IPS DF 6.9 (cell line): Measurements from ENCODE around the gene ARHGAP26.

Experiments
- DNase-seq: peaks from one replicate; pipeline ENCODE4 v3.0.0-alpha.2; 2013; ENCODE audit warnings: low read depth, low spot score
- H3K27ac ChIP-seq: one replicate; pipeline ENCODE4 v1.5.1; 2013; ENCODE audit warnings: low read length, control low read depth
- H3K27me3 ChIP-seq: 2 replicates; pipeline ENCODE4 v1.6.1; 2013; ENCODE audit warnings: mild to moderate bottlenecking, low read length; ENCODE audit not compliant: control insufficient read depth, insufficient read depth
- H3K36me3 ChIP-seq: 2 replicates; pipeline ENCODE4 v1.6.1; 2013; ENCODE audit warnings: low read length; ENCODE audit not compliant: control insufficient read depth, insufficient read depth
- H3K4me1 ChIP-seq: 2 replicates; pipeline ENCODE4 v1.6.1; 2013; ENCODE audit warnings: low read length; ENCODE audit not compliant: control insufficient read depth, insufficient read depth
- H3K4me3 ChIP-seq: 2 replicates; pipeline ENCODE4 v1.5.1; 2013; ENCODE audit warnings: mild to moderate bottlenecking, low read length
- H3K9me3 ChIP-seq: 2 replicates; pipeline ENCODE4 v1.6.1; 2013; ENCODE audit warnings: low read length, inconsistent platforms; ENCODE audit not compliant: control insufficient read depth, insufficient read depth
- WGBS: extraction: QIAGEN DNeasy Blood & Tissue Kit; methylation state at CpG from one replicate; pipeline ENCODE4 v1.1.7; 2013; ENCODE audit warnings: mixed read lengths, missing lambda C conversion rate; ENCODE audit not compliant: insufficient read length, insufficient coverage; 5-methylcytosine and 5-hydroxymethylcytosine counted together

The ARHGAP26 gene

DNA sequence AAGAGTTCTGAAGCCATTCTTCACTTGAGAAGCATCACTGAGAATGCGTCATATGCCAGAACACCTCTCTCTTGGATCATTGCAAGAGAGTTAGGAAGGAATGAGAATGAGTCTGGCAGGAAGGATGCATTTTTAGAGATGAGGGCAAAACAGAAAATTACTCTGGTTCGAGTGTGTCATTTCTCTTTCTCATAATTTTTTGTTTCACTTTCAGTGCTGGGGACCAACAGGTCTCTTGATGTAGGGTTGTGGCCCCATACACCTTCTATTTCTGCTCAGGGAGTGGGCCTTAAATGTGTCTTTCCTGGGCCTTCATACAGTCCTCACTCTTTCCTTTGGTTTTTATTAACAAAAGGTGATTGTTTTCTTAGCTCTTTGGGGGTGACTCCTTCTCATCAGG lies 330.9 kb downstream of the ARHGAP26 start:
- Histone ChIP-seq H3K9me3 (no peaks in the 10 kb centered on the region), H3K4me3 (no peak overlapping the region), H3K4me1 (no peaks in the 10 kb centered on the region), H3K27ac (no peak overlapping the region), H3K27me3 (no peaks in the 10 kb centered on the region), H3K36me3 (no peaks in the 10 kb centered on the region)
- no peak for DNase-seq
- WGBS, result no CpG with 5 or more reads among the region's 2 CpGs

DNA sequence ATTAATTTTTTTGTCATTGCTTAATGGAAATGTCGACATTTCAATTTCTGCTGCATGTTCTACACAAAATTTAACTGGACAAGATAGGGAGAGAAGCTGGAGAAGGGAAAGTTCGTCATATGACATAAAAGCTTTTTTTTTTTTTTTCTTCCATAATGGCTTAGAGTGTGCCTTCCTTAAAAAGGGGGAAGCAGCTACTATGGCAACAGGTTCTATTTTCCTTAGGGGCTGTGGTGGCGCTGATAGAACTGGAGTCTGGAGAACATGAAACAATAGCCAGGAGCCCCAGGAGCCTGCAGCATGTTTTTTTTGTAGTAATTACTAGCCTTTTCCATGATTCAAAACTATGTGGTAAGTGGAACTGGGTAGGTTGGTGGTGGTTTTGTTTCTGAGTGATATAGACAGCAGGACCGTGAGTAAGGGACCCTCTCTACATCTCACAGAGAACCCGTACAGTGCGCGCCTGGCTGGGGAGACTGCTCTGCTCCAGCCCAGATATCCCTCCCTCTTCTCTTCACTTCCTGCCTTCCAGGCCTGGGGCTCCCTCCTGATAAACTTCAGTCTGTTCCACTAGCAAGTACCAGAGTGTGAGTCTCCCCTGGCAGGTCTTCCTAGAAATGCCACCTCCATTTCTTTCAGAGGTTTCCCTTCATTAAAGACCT lies 331.7 kb downstream of the ARHGAP26 start:
- H3K4me3 ChIP-seq, result no peak overlapping the region
- no peaks in the 10 kb centered on the region for H3K4me1 ChIP-seq
- no peak for DNase-seq
- no peak overlapping the region for H3K27ac ChIP-seq
- no peaks in the 10 kb centered on the region for H3K27me3 ChIP-seq
- no peaks in the 10 kb centered on the region for H3K36me3 ChIP-seq
- H3K9me3 ChIP-seq, result no peaks in the 10 kb centered on the region
- no CpG with 5 or more reads among the region's 7 CpGs for WGBS

DNA sequence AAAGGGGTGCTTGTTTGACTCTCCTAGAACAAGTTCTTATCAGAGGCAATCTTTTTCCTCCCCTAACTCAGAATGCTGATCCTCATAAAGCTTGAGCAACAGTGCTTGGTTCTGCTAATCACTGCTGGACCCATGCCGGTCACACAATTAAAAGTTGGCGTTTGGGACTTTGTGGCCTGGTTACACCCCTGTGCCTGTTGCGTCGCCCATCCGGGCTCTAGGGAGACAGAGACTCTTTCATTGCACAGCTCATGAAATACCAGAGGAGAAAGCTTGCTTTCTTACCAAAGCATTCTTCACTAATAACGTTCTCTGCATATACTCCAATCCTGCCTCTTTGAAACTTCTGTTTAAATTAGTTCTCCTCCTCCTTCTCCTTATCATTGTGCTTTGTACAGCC lies 332.2 kb downstream of the ARHGAP26 start:
- Histone ChIP-seq H3K4me1 (no peaks in the 10 kb centered on the region), H3K27ac (no peak overlapping the region), H3K36me3 (no peaks in the 10 kb centered on the region), H3K9me3 (no peaks in the 10 kb centered on the region), H3K4me3 (no peak overlapping the region), H3K27me3 (no peaks in the 10 kb centered on the region)
- no CpG with 5 or more reads among the region's 6 CpGs for WGBS
- DNase-seq, result no peak

DNA sequence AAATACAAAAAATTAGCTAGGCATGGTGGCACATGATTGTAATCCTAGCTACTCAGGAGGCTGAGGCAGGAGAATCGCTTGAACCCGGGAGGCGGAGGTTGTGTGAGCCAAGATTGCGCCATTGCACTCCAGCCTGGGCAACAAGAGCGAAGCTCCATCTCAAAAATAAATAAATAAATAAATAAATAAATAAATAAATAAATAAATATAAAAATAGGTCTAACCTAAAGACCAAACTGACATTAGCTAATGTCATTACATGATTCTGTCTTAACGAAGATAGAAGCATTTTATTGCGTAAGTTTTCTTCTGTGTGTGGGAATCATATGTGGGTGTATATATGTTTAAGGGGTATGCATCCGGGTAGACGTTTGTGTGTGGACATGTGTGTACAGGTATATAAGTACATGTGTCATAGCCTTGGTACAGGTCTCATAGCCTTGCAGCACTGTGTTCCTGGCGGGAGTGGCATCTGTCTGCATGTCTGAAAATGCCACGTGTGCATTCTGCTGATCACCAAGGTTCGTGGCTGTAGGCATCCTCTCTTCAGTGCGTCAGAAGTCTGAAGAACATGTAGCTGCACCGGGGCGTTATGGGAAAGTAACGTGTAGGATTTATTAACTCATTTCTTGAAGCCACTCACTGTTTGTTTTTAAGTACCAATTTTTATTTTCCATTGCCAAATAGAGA lies 335.2 kb downstream of the ARHGAP26 start:
- Histone ChIP-seq H3K4me1 (no peaks in the 10 kb centered on the region), H3K36me3 (no peaks in the 10 kb centered on the region), H3K9me3 (no peaks in the 10 kb centered on the region), H3K27me3 (no peaks in the 10 kb centered on the region), H3K27ac (no peak overlapping the region), H3K4me3 (no peak overlapping the region)
- WGBS, result no CpG with 5 or more reads among the region's 16 CpGs
- DNase-seq, result no peak

DNA sequence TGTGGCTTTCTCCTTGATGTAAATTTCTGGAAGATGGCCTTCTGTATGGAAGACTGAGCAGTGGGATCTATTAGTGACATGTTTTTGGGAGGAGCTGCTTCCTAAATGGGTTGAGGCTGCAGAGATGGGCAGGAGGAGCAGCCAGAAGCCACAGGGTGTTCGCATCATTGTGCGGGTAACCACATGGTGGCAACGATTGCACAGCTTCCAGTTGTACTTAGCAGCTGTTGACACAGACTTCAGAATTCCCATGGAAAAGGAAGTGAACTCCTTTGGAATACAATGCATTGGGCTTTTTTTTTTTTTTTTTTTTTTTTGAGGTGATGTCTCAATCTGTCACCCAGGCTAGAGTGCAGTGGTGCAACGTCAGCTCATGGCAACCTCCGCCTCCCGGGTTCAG lies 336.0 kb downstream of the ARHGAP26 start:
- WGBS, result no CpG with 5 or more reads among the region's 6 CpGs
- no peak for DNase-seq
- Histone ChIP-seq H3K4me3 (no peak overlapping the region), H3K9me3 (no peaks in the 10 kb centered on the region), H3K27me3 (no peaks in the 10 kb centered on the region), H3K4me1 (no peaks in the 10 kb centered on the region), H3K36me3 (no peaks in the 10 kb centered on the region), H3K27ac (no peak overlapping the region)

DNA sequence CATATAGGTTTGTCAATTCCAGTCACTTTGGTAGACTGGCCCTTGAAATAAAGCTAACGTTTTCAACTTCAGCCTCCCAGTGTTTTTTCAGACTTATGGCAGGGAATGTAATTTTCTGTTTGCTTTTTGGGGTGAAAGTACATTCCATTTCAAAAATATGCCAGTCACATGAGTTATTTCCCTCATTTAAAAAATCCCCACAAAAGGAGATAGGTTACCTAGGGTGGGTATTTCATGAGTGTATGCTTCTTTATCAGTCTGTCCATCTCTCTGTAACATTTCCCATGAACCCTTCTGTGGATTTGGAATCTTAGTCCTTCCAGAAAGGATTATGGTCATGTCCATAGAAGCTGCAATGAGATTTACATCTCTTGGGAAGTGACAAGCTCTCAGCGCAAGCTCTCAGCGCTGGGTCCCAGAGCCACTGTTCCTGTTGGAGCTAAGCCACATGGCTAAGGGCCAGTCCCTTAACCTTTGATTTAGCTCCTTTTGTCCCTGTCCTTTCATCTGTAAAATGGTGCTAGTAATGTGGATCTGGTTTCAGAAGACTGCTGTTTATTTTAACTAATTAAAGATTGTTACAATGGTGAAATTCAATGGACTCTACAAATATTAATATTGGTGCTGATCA lies 338.4 kb downstream of the ARHGAP26 start:
- peaks cover 2% of the 10 kb centered on the region; the same call in 1 of the 2 replicates for H3K4me1 ChIP-seq
- no peak for DNase-seq
- WGBS, result no CpG with 5 or more reads among the region's 3 CpGs
- H3K4me3 ChIP-seq, result no peak overlapping the region
- H3K36me3 ChIP-seq, result no peaks in the 10 kb centered on the region
- no peak overlapping the region for H3K27ac ChIP-seq
- no peaks in the 10 kb centered on the region for H3K9me3 ChIP-seq
- no peaks in the 10 kb centered on the region for H3K27me3 ChIP-seq

DNA sequence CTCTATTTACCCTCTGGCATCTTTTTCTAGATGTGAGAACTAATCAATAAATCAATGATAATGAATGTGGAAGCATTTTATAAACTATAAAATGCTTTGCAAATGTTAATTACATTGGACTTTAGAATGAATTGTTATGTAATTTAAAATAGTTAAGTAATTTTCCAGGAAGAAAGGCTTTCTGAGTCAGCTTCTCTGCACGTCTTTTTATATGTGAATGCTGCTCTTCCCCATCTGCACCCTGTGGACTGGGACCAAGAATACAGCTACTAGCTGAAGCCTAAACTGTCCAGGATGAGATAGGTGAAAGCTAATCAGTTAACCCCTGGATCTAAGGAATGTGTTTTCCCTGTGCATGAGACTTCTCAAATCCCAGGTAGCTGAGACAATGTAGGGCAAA lies 340.4 kb downstream of the ARHGAP26 start:
- no peak for DNase-seq
- no peak overlapping the region for H3K4me3 ChIP-seq
- no peak overlapping the region for H3K27ac ChIP-seq
- peaks cover 2% of the 10 kb centered on the region; the same call in 1 of the 2 replicates for H3K4me1 ChIP-seq
- WGBS, result no CpG with 5 or more reads among the region's 1 CpG
- no peaks in the 10 kb centered on the region for H3K36me3 ChIP-seq
- H3K27me3 ChIP-seq, result no peaks in the 10 kb centered on the region
- no peaks in the 10 kb centered on the region for H3K9me3 ChIP-seq

DNA sequence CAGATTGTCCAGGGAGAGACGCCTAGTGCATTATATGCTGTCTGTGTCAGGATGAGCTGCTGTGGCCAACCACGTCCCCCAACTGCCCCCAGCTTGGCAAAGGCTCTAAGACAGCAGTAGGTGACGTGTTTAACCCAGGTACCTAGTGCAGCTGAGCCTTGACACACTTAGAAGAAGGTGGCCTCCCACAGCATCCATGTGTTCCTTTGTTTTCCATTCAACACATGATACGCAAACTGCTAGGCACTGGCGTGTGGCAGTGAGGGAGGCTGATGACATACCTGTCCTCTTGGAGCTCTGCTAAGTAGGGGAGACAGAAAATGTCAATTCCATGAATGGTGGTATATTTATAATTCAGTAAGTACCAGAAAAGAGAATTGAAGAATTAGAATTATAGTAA lies 341.6 kb downstream of the ARHGAP26 start:
- no peaks in the 10 kb centered on the region for H3K9me3 ChIP-seq
- WGBS, result no CpG with 5 or more reads among the region's 5 CpGs
- no peaks in the 10 kb centered on the region for H3K36me3 ChIP-seq
- H3K27ac ChIP-seq, result no peak overlapping the region
- no peaks in the 10 kb centered on the region for H3K27me3 ChIP-seq
- H3K4me1 ChIP-seq, result peaks cover 2% of the 10 kb centered on the region; the same call in 1 of the 2 replicates
- no peak overlapping the region for H3K4me3 ChIP-seq
- no peak for DNase-seq

DNA sequence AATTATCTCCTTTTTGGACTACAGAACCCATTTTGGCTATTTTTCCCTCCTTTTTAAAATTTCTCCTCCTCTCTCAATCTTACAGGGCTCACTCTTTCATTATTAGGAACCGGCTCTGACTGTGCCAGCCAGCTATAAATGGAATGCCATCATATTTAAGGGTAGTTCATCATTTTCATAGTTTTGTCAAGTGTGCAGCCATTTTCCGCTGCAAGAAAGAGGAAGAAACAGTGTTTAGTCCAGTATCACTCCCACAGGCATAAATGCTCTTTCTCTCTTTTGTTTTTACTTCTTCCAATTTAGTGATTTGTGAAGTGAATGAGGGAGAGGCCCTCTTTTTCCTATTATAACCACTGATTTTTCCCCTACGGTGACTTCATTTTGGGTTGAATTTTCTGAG lies 343.3 kb downstream of the ARHGAP26 start:
- no CpG with 5 or more reads among the region's 3 CpGs for WGBS
- H3K4me3 ChIP-seq, result no peak overlapping the region

DNA sequence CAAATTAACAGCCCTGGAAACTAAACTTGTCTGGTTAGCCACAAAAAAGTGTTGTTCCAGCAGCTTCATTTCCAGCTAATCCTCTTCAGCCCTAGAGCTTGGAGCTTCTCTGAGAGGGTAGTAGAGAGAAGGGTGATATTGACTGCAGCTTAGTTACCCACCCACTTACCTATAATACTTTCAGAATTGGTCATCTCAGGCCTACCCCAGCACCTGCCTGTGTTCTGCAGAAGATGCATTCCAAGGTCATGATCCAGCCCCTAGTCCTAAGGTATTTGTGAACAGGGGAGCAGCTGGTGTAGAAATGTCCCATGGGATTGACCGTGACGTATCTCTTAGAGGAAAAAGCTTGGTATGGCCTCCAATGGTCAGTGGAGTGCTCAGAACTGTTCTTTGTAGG lies 344.3 kb downstream of the ARHGAP26 start:
- WGBS, result no CpG with 5 or more reads among the region's 2 CpGs
- Histone ChIP-seq H3K4me1 (peaks cover 7% of the 10 kb centered on the region), H3K36me3 (no peaks in the 10 kb centered on the region), H3K27ac (no peak overlapping the region), H3K9me3 (no peaks in the 10 kb centered on the region), H3K27me3 (no peaks in the 10 kb centered on the region), H3K4me3 (no peak overlapping the region)
- no peak for DNase-seq

More for the DNA sequence above, 343.3 kb downstream of the ARHGAP26 start:
- Histone ChIP-seq H3K27me3 (no peaks in the 10 kb centered on the region), H3K27ac (no peak overlapping the region), H3K4me1 (peaks cover 6% of the 10 kb centered on the region), H3K9me3 (no peaks in the 10 kb centered on the region), H3K36me3 (no peaks in the 10 kb centered on the region)
- no peak for DNase-seq
